ENCODE measurements around the gene HOTAIR.

HOTAIR gene

DNA sequence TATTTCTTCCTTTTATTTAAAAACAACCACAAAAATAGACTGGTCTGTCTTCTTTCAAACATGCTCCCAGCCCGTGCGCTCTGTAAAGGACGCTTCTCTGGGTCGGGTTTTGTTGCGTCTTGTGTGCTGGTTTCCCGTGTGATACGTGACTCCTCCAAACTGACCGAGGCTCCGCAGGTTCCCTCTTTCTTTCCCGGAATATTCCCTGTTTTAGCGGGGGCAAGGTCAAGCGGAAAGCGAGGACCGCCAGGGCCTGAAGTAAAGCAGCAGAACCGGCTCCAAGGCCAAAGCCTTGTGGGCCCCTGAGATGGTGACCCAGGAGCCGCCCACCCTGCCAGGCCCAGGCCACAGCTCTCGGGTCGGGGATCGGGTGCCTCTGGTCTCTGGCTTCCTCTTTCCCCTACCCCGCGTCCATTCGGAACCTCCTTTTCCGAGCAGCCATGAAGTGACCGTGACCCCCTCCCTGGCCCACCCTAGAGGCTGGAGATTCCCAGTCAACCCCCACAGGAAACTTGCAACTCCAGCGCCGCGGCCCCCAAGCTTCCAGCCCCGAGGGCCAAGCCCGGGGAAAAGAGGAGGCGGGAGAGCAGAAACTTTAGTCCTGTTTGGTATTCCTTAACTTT, 9.3 kb upstream of the HOTAIR start:
- peaks cover 94% of the 10 kb centered on the region for H3K27me3 ChIP-seq (ENCODE audit: insufficient read depth, low read length)
- no peaks in the 10 kb centered on the region for H3K9me3 ChIP-seq (ENCODE audit: low read length)
- no peak overlapping the region for H3K4me3 ChIP-seq (ENCODE audit: low read length)

DNA sequence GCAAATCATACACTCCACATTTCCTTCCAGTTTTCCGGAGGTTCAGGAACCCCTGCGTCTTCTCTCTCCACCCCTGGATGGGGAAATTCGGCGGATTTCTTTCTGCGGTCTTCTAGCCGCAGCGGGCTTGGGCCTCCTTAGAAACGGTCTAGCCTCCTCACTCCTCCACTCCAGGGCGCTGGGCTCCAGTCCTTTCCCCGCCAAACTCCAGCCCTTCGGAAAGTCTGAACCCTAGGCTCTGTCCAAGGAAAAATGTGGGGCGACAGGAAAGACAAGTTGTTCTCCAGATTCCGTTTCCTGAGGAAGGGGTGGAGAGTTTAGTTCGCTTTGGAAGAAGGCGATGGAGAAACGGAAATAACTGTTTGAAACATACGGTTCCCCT, 8.8 kb upstream of the HOTAIR start:
- H3K4me1 ChIP-seq (ENCODE audit: insufficient read depth, low read length), result no peaks in the 10 kb centered on the region
- no peaks in the 10 kb centered on the region for H3K36me3 ChIP-seq (ENCODE audit: insufficient read depth, low read length)
- no peaks in the 10 kb centered on the region for H3K9me3 ChIP-seq (ENCODE audit: low read length)
- no peak overlapping the region for H2AFZ ChIP-seq (ENCODE audit: low read depth, low read length)
- no peak overlapping the region for H3K4me3 ChIP-seq (ENCODE audit: low read length)
- peaks cover 94% of the 10 kb centered on the region for H3K27me3 ChIP-seq (ENCODE audit: insufficient read depth, low read length)

More for the DNA sequence above, 9.3 kb upstream of the HOTAIR start:
- H3K4me1 ChIP-seq (ENCODE audit: insufficient read depth, low read length), result no peaks in the 10 kb centered on the region
- no peaks in the 10 kb centered on the region for H3K36me3 ChIP-seq (ENCODE audit: insufficient read depth, low read length)
- no peak overlapping the region for H2AFZ ChIP-seq (ENCODE audit: low read depth, low read length)

DNA sequence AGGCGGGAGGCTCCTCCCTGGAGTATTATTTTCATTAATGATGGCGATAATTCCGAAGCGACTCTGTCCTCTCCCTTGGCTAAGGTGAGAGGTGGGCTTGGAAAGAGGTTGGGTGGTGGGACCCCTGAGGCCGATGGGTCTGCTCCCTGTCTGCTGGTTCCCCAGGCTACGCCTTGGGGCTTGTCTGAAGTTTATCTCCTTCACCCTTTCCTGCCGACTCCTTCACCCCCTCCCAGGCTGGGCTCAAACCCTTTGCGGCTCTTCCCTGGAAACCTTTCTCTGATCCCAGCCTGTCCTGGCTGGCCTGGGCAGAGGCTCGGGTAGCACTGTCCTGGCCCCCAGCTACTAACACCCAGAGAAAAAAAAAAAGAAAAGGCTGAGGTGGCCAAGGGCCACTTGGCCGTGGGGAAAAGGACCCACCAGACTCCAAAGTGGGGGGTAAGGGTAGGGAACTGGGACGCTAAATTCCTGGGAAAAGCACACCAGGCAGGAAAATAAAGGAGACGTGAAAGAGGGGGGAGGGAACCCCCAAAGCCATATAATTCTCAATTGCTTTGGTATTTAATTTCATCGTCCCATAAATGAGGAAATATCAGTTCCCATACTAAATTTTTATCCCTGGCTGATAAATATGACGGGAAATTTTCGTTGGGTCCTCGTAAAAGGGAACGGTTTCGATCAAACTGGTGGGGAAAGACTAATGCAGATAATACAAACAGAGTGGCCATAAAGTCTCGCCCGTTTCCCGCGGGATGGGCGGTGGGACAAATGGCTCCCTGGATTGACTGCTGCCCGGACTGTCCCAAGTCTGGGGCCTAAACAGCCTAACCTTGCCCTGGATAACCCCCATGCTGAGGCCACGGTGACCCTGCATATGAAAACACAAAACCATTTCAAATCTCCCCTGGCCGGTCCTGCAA, 8.2 kb upstream of the HOTAIR start:
- Histone ChIP-seq H2AFZ (ENCODE audit: low read depth, low read length) (no peak overlapping the region), H3K36me3 (ENCODE audit: insufficient read depth, low read length) (no peaks in the 10 kb centered on the region), H3K4me1 (ENCODE audit: insufficient read depth, low read length) (no peaks in the 10 kb centered on the region), H3K9me3 (ENCODE audit: low read length) (no peaks in the 10 kb centered on the region), H3K27me3 (ENCODE audit: insufficient read depth, low read length) (peaks cover 93% of the 10 kb centered on the region), H3K4me3 (ENCODE audit: low read length) (no peak overlapping the region)

DNA sequence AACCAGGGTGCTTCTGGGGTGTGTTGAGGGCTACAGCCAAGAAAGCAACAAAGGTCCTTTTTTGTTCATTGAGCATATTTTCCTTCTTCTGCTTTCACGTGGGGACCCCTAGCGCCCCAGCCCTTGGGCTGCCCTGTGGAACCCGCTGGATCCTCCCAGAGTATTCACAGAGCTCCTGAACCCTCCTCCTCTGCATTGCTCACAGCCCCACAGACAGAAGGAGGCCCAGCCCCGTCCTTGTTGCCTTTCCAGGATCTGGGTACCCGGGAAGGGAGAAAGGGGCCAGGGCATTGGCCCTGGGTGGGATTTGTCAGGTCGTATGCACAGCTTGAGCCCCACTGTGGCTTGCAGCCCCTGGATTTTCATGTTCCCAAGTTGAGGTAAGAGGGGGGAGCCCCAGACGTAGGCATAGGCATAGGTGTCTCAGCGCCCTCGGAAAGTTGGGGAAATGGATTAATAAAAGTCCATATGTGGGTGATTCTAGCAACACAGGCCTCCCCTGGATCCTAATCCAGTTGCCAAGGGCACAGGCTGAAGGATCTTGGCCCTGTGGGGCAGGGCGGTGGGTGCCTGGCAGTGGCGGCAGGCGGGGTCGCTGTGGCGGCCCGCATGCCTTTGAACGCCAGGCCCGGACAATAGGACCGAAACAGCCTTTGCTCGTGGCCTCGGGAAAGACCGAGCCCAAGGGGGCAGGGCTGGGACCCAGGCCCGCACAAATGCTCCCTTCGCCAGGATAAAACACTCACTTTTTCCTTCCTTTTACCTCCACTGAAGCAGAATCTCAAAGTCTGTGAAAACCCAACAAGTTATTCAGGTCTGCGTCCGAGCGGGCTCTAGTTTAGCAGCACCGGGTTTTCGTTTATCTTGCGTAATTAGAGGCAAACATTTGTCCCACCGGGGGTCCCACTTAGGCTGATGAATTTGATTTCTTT, 7.1 kb upstream of the HOTAIR start:
- peaks cover 93% of the 10 kb centered on the region for H3K27me3 ChIP-seq (ENCODE audit: insufficient read depth, low read length)
- no peaks in the 10 kb centered on the region for H3K36me3 ChIP-seq (ENCODE audit: insufficient read depth, low read length)
- H3K4me3 ChIP-seq (ENCODE audit: low read length), result no peak overlapping the region
- no peaks in the 10 kb centered on the region for H3K9me3 ChIP-seq (ENCODE audit: low read length)
- no peaks in the 10 kb centered on the region for H3K4me1 ChIP-seq (ENCODE audit: insufficient read depth, low read length)
- no peak overlapping the region for H2AFZ ChIP-seq (ENCODE audit: low read depth, low read length)

DNA sequence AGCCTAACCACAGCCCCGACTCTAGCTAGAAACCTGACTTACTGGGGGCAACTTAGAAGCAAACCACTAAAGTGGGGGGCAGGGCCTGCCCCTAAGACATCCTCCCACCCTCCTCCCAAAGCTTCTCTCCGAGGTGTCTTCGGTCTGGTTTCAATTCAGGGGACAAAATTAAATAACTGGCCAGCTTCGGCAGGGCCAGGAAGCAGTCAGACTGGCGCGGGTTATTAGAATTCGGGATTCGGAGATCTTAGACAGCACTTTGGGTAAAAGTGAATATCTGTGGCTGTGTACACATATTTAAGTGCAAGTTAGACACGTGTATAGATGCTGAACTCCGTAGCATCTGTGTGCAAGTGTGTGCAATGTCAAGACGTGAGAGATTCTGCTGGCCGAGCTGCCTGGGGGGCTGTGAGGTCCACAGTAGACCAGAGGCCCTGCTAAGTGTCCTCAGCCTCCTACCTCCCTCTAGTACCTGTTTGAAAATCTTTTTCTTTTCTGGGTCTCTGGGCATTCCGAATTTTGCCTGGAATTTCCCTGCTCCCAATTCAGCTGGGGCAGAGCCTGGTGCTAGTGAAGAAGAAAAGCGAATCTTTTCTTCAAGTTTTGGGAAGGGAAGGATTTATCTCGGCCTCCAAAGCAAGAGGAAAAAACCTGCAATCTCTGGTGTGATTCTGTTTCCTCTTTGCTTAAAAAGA, 6.2 kb upstream of the HOTAIR start:
- Histone ChIP-seq H3K9me3 (ENCODE audit: low read length) (no peaks in the 10 kb centered on the region), H2AFZ (ENCODE audit: low read depth, low read length) (no peak overlapping the region), H3K4me3 (ENCODE audit: low read length) (no peak overlapping the region), H3K27me3 (ENCODE audit: insufficient read depth, low read length) (peaks cover 93% of the 10 kb centered on the region), H3K36me3 (ENCODE audit: insufficient read depth, low read length) (no peaks in the 10 kb centered on the region), H3K4me1 (ENCODE audit: insufficient read depth, low read length) (no peaks in the 10 kb centered on the region)

DNA sequence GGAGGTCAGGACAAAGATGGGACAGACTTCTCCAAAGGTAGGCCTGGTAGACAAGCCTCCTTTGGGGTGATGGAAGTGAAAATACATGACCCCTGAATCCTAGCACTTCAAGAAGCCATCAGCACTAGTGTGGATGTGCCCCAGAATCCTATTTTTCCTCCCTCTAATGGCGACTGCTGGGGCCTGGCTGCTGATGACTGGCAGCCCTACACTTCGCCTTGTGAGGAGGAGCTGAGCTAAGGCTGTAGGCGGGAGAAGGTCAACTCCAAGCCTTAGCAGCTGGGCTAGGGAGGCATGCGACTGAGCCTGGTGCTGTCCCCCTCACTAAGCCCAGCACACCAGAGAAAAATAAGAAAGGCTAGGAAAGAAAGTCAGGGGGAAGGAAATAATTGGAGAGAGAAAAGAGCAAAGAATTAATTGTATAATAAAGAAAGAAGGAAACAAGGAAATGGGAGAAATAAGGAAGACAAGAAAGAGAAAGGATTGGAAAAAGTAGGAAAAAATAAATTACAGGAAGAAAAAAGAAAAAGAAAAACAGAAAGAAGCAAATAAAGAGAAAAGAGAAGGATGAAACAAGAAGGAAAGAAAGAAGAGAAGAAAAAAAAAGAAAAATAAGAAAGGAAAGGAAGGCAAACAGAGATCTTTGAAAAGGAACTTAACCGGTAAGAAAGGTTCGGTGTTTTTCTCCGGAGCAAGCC, 5.5 kb upstream of the HOTAIR start:
- Histone ChIP-seq H3K4me3 (ENCODE audit: low read length) (no peak overlapping the region), H3K36me3 (ENCODE audit: insufficient read depth, low read length) (no peaks in the 10 kb centered on the region), H3K9me3 (ENCODE audit: low read length) (peaks cover 3% of the 10 kb centered on the region), H3K27me3 (ENCODE audit: insufficient read depth, low read length) (peaks cover 93% of the 10 kb centered on the region), H3K4me1 (ENCODE audit: insufficient read depth, low read length) (no peaks in the 10 kb centered on the region), H2AFZ (ENCODE audit: low read depth, low read length) (no peak overlapping the region)

DNA sequence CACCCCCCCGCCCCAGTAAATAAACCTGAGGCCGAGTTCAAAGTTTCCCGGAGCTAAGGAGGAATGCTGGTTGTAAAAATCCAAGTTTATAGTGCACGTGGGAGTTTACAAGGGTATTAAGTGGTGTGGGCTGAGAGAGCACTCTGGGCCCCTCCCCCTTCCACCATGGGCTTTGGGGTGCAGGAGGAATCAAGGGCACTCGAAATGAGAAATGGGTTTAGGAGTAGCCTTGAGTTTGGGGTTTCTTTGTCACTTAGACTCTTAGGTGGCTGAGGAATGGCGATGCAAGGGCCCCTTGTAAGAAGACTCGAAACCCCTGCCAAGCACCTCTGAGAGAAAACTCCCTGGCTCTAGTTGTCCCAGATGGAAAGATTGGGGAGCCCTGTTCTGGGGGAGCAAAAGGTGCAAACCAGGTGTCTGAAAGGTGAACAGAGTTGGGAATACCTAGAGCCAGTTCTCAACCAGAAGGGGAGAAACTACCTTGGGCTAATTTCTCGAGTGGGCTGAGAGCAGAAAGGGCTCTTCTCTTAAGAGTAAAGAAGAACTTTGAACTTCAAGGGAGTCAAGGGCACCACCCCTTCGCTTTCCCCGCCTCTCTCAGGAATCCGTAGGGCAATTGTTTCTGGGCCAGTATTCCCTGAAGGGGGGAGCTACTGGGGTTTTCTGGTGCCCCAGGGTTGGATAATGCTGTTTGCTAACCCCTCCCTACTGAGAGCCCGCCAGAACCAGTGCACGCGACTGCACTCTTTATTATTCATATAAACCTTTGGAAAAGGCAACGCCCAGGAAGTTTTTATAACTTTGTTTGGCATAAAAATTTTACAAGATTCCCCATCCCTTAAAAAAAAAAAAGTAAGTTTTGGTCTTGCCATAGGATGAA, 4.0 kb upstream of the HOTAIR start:
- Histone ChIP-seq H3K27me3 (ENCODE audit: insufficient read depth, low read length) (peaks cover 96% of the 10 kb centered on the region), H3K4me1 (ENCODE audit: insufficient read depth, low read length) (no peaks in the 10 kb centered on the region)

DNA sequence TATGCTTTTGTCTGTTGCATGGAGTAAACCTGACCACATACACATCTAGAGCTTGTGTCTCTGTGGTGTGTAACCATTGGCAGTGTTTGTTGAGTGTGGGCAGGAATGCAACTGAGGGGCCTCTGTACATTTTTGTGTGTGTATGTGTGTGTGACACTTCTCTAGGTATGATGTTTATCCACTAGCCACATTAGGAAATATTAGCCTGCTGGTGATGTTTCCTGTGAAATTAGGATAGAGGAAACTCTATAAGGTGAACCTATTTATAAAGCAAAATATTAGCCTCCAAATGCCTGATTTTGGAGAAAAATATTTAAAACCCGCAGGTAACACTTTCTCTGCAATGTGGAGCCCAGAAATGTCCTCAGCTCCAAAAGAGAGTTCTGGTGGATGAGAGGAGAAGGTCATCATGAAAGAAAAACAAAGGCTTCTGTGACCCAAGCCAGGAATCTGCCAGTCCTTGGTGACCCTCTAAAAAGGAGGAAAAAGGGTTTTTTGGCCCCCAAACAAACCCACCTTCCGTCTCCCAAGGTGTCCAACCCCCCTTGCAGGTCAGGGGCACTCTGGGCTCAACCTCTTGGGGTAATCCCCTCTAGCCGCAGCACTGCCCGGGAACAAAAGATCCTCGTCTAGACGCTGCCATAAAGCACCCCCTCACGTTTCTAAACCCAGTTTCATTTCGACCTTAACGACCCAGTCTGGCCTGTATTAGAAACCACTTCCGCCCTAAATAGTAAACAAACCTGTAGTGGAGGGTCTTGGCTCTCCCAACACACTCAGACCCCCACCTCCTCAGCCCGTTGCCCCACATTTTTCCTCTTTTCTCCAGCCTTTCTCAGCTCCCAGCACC, 3.1 kb upstream of the HOTAIR start:
- Histone ChIP-seq H3K4me3 (ENCODE audit: low read length) (no peak overlapping the region), H3K4me1 (ENCODE audit: insufficient read depth, low read length) (no peaks in the 10 kb centered on the region), H3K36me3 (ENCODE audit: insufficient read depth, low read length) (no peaks in the 10 kb centered on the region), H3K9me3 (ENCODE audit: low read length) (peaks cover 3% of the 10 kb centered on the region), H3K27me3 (ENCODE audit: insufficient read depth, low read length) (peaks cover 96% of the 10 kb centered on the region), H2AFZ (ENCODE audit: low read depth, low read length) (no peak overlapping the region)

More for the DNA sequence above, 4.0 kb upstream of the HOTAIR start:
- Histone ChIP-seq H3K9me3 (ENCODE audit: low read length) (peaks cover 3% of the 10 kb centered on the region), H3K36me3 (ENCODE audit: insufficient read depth, low read length) (no peaks in the 10 kb centered on the region), H3K4me3 (ENCODE audit: low read length) (no peak overlapping the region), H2AFZ (ENCODE audit: low read depth, low read length) (no peak overlapping the region)

DNA sequence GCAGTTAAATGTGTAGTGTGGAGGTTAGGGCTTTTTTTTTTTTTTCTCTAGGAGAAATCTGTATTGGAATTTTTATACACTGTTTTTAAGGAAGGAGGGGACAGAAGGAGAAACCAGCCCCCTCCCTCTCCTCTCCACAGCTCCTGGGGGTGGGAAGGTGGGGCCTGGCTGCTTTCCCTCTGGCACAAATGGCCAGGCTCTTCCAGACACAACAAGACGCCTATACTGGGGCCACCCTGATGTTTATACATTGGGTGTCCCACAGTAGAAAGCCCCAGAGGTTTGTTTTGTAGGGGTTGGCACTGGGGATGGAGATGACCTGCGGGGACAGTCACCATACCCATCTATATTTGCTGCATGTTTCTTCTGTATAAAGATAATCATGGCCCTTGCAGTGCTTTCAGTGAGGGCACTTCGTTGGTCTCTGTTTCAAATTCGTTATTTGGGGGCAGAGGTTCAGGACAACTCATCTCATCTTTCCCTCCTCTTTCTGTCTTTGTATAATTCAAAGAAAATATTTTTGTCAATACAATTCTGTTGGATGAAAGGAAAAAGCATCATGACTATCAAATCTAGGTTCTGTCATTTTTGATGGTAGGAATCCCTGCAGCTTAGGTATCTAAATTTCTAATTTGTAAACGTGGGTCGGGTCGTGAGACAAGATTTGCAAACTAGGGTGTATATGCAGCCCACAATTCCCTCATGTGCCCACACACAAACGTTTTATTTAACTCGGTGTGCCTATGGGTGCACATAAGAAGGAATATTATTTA, 2.3 kb upstream of the HOTAIR start:
- Histone ChIP-seq H3K9me3 (ENCODE audit: low read length) (peaks cover 3% of the 10 kb centered on the region), H2AFZ (ENCODE audit: low read depth, low read length) (no peak overlapping the region), H3K27me3 (ENCODE audit: insufficient read depth, low read length) (peaks cover 96% of the 10 kb centered on the region), H3K4me1 (ENCODE audit: insufficient read depth, low read length) (no peaks in the 10 kb centered on the region), H3K36me3 (ENCODE audit: insufficient read depth, low read length) (no peaks in the 10 kb centered on the region), H3K4me3 (ENCODE audit: low read length) (no peak overlapping the region)

DNA sequence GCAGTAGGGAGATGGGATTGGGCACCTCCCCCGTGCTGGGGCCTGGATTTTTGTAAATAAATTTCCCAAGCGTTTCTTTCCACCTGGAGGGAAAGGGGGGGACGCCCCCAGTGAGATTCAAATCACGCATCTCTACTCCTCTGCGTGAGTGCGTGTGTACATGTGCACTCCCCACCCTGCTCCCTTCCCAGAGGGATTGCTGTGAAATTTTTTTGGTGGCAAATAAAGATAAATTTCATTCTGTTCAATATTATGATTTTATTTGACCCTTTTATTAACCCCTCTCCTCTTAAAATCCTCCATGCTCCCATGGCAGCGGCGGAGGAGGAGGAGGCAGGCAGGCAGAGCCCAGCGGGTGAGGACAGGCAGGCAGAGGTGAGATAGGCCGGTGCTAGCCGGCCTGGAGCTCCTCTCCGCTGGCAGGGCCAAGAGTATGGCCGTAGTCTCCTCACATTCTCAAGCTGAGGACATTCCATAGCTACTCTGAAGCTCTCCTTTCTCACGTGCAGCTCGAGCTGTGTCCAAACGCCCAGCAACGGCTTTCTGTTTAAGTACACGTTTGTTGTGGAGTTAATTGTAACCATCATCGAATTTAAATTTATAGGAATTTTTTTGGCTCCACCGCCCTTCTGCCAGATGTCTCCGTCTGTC, 1.5 kb upstream of the HOTAIR start:
- H3K4me3 ChIP-seq (ENCODE audit: low read length), result no peak overlapping the region
- H3K4me1 ChIP-seq (ENCODE audit: insufficient read depth, low read length), result no peaks in the 10 kb centered on the region
- H3K27me3 ChIP-seq (ENCODE audit: insufficient read depth, low read length), result peaks cover 96% of the 10 kb centered on the region

More for the DNA sequence above, 1.5 kb upstream of the HOTAIR start:
- Histone ChIP-seq H3K36me3 (ENCODE audit: insufficient read depth, low read length) (no peaks in the 10 kb centered on the region), H3K9me3 (ENCODE audit: low read length) (peaks cover 3% of the 10 kb centered on the region), H2AFZ (ENCODE audit: low read depth, low read length) (no peak overlapping the region)
